NCI-H1105 treated with DMSO at 0.1 percent for 48 hours (cell line): ENCODE measurements around the gene TMPRSS15.
"Not testable (repeated sequence)": the region's sequence is repeated elsewhere in the genome, so short reads cannot be mapped to it uniquely, and the experiment has no call there.

Experiments
- DNase-seq: peaks from one replicate; lab custom pipeline; 2025; lab: John Stamatoyannopoulos, UW

TMPRSS15 gene

DNA sequence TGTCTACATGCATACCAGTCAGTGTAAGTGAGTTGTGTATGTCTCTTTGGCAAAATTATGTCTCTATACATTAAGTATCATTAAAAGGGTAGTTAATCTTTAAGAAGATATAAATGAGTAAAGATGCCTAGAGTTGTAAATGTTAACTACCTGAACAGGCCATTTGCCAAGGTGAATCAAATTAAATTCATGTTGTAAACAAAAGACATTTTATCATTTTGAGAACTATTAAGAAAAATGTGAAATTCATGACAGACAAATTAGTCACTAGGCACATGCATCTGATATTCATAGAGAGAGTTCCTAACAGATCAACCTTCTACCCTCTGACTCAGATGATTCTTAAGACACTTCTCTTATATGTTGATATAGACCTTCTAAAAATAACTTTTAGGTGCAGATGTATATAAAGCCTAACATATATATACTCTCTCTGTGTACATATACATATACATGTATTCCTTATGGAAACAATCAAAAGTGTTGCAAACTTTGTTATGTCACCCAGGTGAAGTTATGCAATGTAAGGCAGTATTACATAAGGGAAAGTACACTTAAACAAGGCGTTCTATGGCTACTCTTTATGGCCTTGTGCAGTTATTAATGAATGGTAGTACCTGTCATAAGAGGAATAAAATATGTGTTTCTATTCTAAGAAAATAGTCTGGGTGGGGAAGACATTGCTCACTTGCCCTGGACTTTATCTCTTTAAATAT is at the start of gene TMPRSS15:
TSS of gene TMPRSS15 (minus strand) at position 51 of the 716 bp plus-strand sequence. CDS start 163 bp downstream, outside the sequence.
- no peak for DNase-seq

DNA sequence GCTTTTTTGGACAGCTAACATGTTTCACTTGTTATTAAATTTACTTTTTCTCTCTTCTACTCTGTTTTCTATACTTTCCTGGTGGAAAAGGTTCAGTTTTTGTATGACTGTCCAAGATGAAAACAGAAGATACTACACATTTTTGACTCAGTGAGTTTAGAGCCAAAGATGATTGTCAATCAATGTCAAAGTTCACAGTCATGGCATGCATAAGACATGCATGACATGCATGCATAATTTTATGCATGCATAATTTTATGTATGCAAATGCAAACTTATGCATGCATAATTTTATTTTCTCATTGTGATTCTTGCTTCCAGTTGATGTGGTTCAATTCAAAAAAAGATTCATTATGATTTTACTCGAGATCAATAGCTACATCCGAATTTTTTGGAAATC is 48.1 kb upstream of the TMPRSS15 start:
- no peak for DNase-seq

DNA sequence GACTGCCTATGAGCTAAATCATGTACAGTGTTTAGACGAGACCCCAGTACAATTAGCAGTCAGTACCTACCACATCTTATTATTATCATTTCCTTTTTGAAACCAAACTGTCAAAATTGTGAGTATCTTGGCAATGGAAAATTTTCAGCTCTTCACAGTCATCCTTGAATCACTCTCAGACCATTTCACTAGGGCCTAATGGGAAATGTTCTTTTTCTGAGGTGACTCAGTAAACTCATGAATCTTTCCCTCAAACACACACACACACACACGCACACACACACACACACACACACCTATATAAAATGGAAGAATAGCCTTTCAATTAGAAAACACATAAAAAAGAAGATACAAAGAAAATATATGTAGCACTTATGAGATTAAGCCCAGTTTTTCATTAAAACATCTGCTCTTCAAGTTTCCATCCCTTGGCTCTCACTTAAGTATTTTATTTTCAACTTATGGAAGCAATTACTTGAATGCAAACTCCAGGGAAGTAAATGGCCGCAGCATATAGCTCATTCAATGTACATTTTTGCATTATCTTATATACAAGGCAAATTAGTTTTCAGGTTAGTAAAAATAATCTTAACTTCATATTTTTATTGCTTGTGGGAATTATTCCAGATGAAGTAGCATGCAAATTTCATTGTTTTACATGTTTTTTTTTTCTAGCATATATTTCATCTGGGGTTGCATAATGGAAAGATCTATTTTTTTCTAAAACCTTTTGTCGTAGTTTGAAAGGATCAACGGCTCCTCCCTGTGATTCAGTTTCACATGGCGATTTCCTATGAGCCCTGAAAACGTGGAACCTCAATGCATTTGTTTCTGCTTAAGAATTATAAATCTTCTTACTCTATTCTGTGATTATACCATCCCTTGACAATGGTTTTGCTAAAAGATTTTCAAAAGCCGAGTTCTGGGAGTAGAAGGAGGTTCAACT is 46.3 kb upstream of the TMPRSS15 start:
- DNase-seq = no peak

DNA sequence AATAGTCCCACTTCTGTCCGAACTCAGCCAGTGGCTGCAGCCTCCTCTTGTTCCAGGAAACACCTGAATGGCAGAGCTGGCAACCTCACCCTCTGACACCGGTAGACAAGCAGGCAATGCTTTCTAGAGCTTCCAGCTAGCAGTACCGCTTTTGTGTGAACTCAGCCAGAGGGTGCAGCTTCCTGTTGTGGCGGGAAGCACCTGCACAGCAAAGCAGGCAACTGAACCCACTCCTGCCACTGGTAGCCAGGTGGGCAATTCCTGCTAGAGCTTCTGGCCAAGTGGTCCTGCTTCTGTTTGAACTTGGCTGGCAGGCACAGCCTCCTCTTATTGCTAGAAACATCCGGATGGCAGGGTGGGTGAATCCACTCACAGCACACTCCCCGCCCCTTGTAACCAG is 40.1 kb upstream of the TMPRSS15 start:
- no peak for DNase-seq

DNA sequence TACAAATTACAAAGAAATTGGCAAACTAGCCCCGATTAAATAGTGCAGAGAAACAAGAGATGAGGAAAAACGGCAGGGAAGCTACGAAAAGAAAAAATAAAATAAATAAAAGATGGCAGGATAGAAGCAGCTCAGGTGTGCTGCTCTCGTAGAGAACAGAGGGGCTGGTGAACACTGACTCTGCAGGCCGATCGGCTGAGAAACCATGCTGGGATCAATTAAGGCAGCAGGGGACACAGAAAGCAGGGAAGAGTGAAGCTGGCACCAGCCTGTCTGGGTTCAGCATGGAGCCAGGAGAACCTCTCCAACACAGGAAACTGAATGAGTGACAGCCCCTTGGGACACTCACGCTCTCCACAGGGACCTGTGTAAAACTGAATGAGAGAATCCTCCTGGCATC is 39.5 kb upstream of the TMPRSS15 start:
- DNase-seq = no peak

DNA sequence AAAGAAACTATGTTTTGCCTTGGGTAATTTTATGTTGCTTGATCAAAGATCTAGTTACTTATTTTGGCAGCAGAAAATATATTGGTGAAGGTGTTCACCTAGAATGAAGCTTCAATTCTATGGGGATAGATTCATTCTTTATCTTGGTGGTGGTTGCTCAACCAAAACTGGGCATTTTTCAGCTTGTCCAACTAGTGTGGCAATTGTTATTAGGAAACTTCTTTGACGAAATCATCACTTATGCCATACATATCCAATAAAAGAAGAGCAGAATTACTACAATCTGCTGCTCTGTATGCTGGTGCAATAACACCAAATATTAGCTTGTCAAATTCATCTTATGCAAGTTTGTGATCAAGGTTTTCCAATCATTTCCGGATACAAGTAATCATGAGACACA is 26.8 kb upstream of the TMPRSS15 start:
- DNase-seq = no peak

DNA sequence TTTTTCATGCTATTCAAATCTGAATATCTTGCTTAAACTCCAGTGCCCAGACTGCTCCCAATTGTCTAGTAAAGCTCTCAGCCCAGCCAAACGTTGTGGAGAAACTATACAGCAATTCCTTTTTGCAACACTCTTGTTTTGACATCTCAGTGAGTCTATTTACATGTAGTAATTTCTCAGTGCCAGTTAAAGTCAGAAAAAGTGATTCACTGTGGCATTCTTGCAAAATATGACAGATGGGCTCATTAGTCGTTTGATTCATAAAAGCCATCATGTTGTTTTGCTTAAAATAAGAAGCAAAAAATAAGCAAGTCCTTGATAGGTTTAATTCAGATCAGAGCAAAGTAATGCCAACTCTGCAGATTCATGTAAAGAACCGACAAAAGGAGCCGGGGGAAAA is 20.7 kb upstream of the TMPRSS15 start:
- DNase-seq = no peak

DNA sequence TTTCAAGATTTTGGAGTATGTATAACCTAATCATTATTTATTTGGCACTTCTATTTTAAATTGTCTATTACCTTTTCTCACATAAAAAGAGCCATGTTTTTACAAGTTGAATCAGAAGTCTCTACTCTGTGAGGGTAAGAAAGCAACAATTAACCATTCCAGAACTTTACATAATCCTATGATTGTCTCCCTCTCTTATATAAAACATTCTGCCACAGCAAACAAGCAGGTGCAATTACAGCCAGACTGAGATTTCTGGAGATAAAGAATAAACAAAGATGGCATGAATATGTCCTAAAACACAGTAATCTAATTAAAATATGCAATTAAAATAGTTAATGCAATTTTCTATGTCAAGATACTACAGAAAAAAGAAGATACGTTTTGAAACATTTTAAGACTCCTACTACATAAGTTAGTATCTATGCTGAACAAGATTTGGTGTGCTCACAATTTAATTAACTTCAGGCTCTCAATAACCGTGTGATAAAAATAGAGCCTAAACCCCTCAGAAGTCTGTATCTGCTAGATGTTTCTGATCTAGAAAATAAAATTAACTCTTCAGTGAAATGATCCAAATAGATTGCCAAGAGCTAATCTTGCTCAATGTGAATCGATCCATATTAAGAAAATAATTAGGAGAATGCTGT is 13.7 kb upstream of the TMPRSS15 start:
- DNase-seq = no peak

DNA sequence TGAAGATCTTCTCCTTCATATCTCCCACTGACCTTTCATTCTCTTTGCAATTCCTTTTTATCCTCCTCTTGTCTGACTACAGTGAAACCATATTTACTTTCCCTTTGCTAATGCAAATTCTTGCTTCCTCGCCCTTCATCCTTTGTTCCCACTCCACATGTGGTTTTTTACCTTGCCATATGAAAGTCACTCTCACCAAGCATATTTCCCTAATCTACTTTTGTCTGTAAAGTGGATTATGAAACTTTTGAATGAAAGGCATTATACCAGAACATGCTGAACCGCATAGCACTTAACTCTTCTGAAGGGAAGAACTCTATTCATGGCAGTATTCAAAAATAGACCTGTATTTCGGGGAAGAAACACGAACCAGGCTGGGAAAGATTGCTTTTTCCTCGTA is 8.0 kb upstream of the TMPRSS15 start:
- DNase-seq = no peak

DNA sequence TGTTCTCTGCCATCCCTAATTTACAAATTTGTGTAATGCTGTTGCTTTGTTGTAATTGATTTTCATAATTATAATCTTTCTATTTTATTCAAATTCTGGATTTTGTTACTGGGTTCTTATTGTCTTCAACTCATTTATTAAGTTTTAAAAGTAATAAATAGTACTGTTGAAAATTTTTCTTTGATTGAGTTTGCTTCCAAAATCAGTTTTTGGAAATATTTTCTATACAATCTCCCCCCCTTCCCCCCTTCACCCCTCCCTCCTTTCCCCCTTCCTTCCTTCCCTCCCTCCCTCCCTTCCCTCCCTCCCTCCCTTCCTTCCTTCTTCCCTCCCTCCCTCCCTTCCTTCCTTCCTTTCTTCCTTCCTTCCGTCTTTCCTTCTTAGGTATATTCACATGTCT is 6.0 kb upstream of the TMPRSS15 start:
- DNase-seq = no peak

DNA sequence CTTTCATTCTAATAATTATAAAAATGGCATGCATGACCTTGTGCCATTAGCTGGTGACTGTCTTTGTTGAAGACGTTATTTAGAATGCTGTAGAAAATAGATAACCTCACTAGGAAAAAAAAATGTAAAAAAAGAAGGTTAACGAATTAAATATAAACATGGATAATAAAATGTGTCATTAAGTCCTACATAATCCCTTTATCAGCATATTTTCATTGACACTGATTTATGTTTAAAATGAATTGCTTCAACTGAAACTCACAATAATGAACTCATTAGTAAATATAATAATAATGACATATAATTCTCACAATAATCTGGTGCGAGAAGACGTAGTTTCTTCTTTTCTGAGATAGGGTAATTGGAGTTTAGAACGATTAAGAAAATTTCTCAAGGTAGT is 4.7 kb downstream of the TMPRSS15 start:
- no peak for DNase-seq

DNA sequence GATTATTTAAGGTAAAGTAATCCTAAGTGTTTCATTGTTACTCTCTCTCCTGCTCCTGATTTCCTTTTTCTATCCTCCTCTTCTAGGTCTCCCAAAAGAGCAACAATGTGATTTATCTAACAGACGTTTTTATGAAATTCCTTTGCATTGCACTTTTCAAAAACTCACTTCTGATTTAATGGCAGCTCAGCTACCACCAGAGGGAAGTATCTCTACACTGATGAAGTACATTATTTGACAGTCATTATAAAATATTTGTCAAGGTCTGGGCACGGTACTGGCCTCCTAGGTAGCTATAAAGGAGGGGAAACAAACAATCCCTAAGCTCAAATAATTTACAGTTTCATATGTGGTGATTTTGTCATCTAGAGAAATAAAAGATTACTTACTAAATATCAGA is 15.6 kb downstream of the TMPRSS15 start:
- DNase-seq = no peak

DNA sequence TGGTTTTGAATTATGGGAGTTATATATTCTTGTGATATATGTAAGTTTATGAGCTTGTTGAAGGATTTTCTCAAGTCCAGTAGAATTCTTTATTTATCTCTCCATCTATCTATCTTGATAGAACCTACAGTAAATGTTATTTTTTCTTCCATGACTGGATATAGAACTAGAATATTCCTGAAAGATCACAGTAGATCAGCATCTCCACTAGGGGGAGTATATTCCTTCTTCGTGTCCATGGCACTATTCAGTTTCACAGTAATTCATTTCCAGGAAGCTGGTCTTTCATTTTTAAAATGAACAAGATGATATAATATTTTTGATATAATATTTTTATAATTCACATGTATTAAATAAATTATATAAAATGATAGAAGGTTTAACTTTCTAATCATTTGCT is 18.8 kb downstream of the TMPRSS15 start:
- DNase-seq = peak; percentile 63

DNA sequence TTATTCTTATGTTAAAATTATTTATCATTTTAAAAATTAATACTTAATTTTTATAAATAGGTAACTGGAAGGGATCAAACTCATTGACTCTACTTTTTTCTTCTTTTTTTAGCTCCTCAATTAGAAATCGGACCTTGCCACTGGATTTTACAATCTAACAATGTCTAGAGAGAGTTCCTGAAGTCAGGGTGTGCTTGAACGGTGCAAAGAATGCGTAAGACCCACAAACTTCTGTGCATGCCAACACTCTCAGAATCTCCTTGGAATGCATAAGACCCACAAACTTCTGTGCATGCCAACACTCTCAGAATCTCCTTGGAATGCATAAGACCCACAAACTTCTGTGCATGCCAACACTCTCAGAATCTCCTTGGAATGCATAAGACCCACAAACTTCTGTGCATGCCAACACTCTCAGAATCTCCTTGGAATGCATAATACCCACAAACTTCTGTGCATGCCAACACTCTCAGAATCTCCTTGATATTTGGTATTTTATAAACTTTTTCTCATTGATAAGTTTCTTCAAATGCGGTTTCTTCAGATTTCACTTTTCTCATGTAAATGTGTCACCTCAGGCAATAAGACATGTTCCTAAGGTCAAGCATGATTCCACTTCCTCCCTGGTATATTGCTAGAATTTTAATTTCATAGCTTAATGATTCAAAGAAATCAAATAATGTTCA is 20.5 kb downstream of the TMPRSS15 start:
- DNase-seq = not testable (repeated sequence)

DNA sequence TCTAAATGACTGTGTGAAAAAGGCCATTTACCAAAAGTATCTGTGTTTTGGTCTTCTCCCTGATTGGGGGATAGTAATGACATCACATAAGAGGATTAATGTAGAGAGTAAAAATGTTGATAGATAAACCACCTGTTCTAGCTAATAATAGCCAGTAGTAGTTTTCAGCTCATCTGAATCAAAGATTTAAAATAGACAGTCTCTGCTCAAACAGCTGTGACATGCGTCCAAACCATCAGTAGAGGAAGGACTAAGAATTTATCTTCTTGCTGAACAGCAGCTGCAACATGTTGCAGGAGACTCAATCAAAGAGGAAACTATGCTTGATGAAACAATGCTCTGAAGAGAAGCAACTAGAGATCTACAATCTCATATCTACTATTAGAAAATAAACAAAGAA is 21.4 kb downstream of the TMPRSS15 start:
- DNase-seq = no peak

DNA sequence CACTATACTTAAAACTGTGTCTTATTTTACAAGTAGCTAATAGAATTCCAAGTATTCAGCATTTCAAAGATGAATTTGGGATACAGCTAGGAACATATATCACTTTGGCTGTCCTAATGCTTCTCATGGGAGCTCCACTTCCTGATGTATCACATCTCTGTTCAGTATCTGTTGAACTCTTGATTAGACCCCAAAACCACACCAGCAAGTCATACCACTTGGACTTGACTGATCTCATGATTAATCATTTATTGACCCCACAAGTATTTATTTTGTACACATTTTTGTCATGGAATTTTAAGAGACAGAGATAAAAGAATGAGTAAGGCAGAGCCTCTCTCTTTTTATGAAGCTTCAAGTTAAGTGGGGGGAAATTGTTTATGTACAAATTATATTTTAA is 30.0 kb downstream of the TMPRSS15 start:
- no peak for DNase-seq

DNA sequence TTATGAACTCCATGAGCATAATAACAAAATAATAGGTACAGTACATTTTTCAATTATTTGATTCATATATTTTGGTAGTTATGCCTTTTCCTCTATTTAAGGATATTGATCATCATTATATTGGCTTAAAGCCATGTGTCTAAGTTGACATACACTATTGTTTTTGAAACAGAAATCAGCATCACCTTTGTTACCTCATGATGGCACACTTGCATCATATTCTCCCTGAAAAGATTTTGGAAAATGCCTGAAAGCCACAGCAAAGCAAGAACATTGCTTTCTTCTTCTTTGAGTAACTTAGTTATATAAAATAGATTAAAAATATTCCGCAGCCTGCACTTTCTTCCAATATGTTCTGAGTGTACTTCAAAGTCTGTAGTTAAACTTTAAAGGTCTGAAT is 33.3 kb downstream of the TMPRSS15 start:
- DNase-seq = no peak

DNA sequence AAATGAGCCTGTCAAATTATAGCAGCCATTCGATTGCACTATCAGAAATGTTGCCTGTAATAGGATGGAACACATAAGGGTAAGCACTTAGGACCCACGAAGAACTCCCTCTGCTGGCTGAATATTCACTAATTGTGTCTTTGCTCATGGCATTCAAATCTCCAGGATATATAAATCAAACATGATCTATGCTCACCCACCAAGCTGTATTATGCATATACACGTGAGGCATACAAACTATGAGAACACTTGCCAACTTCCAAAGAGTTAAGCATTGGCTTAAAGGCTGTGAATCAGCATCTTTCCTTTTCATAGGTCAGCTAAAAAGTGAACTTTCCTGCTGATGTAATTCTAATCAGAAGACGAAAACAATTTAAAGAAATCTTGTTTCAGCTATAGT is 34.5 kb downstream of the TMPRSS15 start:
- peak; percentile 32 for DNase-seq

DNA sequence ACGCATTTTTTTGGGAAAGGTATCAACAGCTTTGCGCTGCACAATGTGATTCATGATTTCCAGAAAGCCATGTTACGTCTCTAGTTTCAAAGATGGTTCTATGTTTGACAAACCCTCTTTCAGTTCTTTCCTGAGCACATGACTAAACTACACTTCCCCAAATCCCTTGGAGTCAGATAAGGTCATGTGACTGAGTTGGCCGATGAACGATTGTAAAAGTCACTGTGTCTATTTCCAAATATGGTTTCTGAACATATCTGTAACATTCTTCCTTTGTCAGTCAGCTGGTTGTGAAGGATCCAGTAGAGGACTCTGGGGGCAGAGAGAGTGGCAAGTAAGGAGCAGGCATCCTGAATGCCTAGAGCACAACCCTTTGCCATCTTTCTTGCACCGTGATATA is 35.4 kb downstream of the TMPRSS15 start:
- no peak for DNase-seq

DNA sequence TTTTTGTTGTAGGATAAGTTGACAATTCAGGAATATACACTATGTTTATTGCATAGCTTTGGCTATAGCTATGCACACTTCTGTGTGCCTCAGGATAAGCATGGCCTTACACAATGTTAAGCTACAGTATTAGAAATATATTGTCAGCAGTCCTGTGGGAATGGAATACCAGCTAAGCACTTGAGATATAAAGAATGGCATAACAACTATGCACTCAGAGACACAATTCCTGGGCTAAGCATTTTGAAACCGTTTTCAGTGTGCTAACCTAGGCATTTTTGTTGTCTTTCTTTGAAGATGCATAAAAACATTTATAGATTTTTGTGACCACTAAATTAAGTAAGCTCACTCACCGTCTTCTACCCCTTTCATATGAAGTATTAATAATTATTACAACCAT is 46.8 kb downstream of the TMPRSS15 start:
- no peak for DNase-seq

DNA sequence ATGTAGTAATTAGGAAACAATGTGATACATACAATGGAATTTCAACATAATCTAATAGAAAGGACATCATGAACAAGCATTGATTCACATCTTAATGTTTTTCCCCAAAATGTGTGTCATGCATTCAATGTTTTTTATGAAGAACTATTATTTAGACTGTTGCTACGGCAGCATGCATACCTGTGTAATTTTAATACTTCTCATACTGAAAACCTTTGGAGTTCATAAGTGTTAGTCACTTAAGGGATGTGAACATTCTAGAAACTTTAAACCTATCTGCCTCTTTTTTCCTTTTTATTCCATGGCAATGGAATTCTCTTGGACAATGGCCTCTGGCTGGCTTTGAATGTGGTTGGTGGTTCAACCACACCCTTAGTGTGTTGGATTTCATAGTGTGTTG is 48.6 kb downstream of the TMPRSS15 start:
- no peak for DNase-seq

DNA sequence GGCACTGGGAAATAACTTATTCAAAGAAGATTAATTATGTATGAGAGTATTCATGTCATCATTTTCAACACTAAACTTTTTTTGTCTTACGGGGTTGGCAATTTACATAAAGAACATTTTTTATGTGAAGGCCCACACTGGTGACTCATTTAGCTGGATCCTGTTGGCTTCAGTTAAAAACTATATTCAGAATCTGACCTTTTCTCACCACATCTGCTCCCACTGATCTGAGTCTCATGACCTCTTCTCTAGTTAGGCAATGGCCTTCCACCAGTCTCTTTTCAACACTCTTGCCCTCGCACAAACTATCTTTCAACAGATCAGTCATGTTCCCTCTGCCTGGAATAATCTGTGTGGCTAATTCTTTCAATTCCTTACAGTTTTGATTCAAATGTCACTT is 53.4 kb downstream of the TMPRSS15 start:
- DNase-seq = no peak
